Endodermal cell (in vitro differentiated cells): ENCODE results near the gene RFC1. TPM values are rescaled to one million over a fixed set of nuclear protein-coding genes. Genes with fewer than 3 reads are reported as not detected.

Source experiments
- DNase-seq: peaks from one replicate; pipeline ENCODE4 v3.0.0-alpha.2; 2017
- H3K27ac ChIP-seq: 2 replicates; pipeline ENCODE4 v1.5.1; 2013; ENCODE audit warnings: mild to moderate bottlenecking, low read depth, low read length, moderate library complexity
- H3K27me3 ChIP-seq: 2 replicates; pipeline ENCODE4 v1.6.1; 2013; ENCODE audit warnings: mild to moderate bottlenecking, low read length, moderate library complexity; ENCODE audit not compliant: insufficient read depth, control insufficient read depth, poor library complexity, severe bottlenecking
- H3K36me3 ChIP-seq: 2 replicates; pipeline ENCODE4 v1.7.0; 2013; ENCODE audit warnings: mild to moderate bottlenecking, low read length, moderate library complexity; ENCODE audit not compliant: control insufficient read depth, insufficient read depth
- H3K4me1 ChIP-seq: one replicate; pipeline ENCODE4 v1.7.0; 2013; ENCODE audit warnings: low read length; ENCODE audit not compliant: control insufficient read depth, insufficient read depth
- H3K4me3 ChIP-seq: 2 replicates; pipeline ENCODE4 v1.5.1; 2013; ENCODE audit warnings: mild to moderate bottlenecking, low read length, moderate library complexity
- H3K9ac ChIP-seq: 2 replicates; pipeline ENCODE4 v1.6.1; 2013; ENCODE audit warnings: mild to moderate bottlenecking, low read length, moderate library complexity; ENCODE audit not compliant: poor library complexity, severe bottlenecking; ENCODE audit errors: extremely low read depth
- H3K9me3 ChIP-seq: 2 replicates; pipeline ENCODE4 v1.6.1; 2013; ENCODE audit warnings: mild to moderate bottlenecking, low read length, moderate library complexity; ENCODE audit not compliant: control insufficient read depth
- H3K27ac Mint-ChIP-seq: 2 replicates; pipeline ENCODE4 v1.8.0; 2020; ENCODE audit warnings: mixed read lengths
- H3K27me3 Mint-ChIP-seq: 2 replicates; pipeline ENCODE4 v1.8.0; 2021; ENCODE audit warnings: mild to moderate bottlenecking, mixed read lengths; ENCODE audit not compliant: insufficient read depth
- H3K36me3 Mint-ChIP-seq: 2 replicates; pipeline ENCODE4 v1.8.0; 2020; ENCODE audit warnings: low read depth, mixed read lengths
- H3K4me1 Mint-ChIP-seq: 2 replicates; pipeline ENCODE4 v1.8.0; 2020; ENCODE audit warnings: mixed read lengths
- H3K4me3 Mint-ChIP-seq: 2 replicates; pipeline ENCODE4 v1.8.0; 2020; ENCODE audit warnings: mild to moderate bottlenecking, moderate library complexity, mixed read lengths
- H3K9me3 Mint-ChIP-seq: 2 replicates; pipeline ENCODE4 v1.8.0; 2020; ENCODE audit warnings: mild to moderate bottlenecking, mixed read lengths
- WGBS, 2 experiments: methylation state at CpG; one replicate each; pipeline versions ENCODE4 v1.1.5 to v1.1.7; 2013; ENCODE audit warnings: missing lambda C conversion rate in 2 of 2, mixed read lengths in 1 of 2; ENCODE audit not compliant: insufficient coverage in 1 of 2, insufficient read length in 1 of 2; 5-methylcytosine and 5-hydroxymethylcytosine counted together
- total RNA-seq, 2 donors: library from RNA; stranded (reverse); fragmentation: NEBNext Ultra II Directional in 1 of 2; extraction: Animal tissue kit (Norgen Biotek cat#: 25700) in 1 of 2; gene quantifications; 2 replicates in 1 of 2; 3 replicates in 1 of 2; pipeline ENCODE4 v1.2.1, GENCODE V29; 2021
- TF ChIP-seq, protein P1 (sequence below): fragments of 200-600 bp; sonication (generic); conservative IDR thresholded peaks from 2 replicates; pipeline ENCODE4 v1.5.0; 2021; ENCODE audit warnings: antibody characterized with exemption, mild to moderate bottlenecking

Gene RFC1
- total RNA-seq, 2 donors from 2014 or later: 56.4 to 57.0 TPM

DNA sequence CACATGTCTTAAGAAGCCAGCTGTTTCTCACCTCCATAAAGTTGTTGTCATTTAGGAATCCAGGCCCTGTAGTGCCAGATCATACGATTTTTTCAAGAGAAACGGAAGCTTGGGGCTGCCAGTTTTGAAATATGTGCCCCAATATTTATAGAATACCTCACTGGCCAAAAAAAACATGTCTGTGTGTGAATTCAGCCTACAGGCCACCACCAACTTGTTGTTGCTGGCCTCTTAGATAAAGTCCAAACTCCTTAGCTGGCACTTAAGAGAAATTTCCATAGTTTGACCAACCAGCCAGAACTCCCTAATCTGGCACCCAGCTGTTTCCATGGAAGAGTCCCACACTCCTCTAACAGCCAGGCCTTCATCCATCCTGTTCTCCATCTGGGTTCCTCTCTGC, 109.7 kb downstream of the RFC1 start:
- peaks cover 37% of the 10 kb centered on the region for H3K36me3 ChIP-seq
- H3K9ac ChIP-seq: no peak overlapping the region
- H3K36me3 Mint-ChIP-seq: peaks cover 44% of the 10 kb centered on the region
- H3K4me3 Mint-ChIP-seq: no peak overlapping the region
- H3K4me1 Mint-ChIP-seq: no peaks in the 10 kb centered on the region
- TF ChIP-seq, protein P1, sequence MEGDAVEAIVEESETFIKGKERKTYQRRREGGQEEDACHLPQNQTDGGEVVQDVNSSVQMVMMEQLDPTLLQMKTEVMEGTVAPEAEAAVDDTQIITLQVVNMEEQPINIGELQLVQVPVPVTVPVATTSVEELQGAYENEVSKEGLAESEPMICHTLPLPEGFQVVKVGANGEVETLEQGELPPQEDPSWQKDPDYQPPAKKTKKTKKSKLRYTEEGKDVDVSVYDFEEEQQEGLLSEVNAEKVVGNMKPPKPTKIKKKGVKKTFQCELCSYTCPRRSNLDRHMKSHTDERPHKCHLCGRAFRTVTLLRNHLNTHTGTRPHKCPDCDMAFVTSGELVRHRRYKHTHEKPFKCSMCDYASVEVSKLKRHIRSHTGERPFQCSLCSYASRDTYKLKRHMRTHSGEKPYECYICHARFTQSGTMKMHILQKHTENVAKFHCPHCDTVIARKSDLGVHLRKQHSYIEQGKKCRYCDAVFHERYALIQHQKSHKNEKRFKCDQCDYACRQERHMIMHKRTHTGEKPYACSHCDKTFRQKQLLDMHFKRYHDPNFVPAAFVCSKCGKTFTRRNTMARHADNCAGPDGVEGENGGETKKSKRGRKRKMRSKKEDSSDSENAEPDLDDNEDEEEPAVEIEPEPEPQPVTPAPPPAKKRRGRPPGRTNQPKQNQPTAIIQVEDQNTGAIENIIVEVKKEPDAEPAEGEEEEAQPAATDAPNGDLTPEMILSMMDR: no peak
- no peak for DNase-seq
- no peaks in the 10 kb centered on the region for H3K9me3 ChIP-seq
- no peak overlapping the region for H3K27ac Mint-ChIP-seq
- WGBS, 2 experiments: 86 to 100% methylated on average over 2 of the region's 2 CpGs
- H3K27me3 ChIP-seq: no peaks in the 10 kb centered on the region
- H3K4me3 ChIP-seq: no peak overlapping the region
- no peaks in the 10 kb centered on the region for H3K9me3 Mint-ChIP-seq
- H3K27ac ChIP-seq: no peak overlapping the region
- no peaks in the 10 kb centered on the region for H3K4me1 ChIP-seq
- H3K27me3 Mint-ChIP-seq: no peaks in the 10 kb centered on the region

DNA sequence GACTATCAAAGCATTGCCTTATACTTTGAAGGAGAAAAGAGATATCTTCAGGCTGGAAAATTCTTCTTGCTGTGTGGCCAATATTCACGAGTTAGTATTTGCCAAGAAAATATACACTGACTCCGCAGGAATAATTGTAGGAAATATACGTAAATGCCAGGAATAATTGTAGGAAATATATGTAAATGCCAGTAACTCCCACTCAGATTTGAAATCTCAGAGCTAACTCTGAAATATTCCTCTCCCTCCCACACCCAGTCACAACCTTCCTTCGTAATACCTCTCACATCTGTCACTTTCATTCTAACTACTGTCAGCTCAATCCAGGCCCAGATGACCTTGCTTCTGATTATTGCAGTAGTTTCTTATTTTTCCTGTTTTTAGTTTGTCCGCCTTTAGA, 110.3 kb downstream of the RFC1 start:
- 92 to 96% methylated on average over 4 to 5 of the region's 5 CpGs for WGBS, 2 experiments
- Histone ChIP-seq H3K9ac (no peak overlapping the region), H3K27me3 (no peaks in the 10 kb centered on the region), H3K9me3 (no peaks in the 10 kb centered on the region), H3K4me3 (no peak overlapping the region), H3K36me3 (peaks cover 37% of the 10 kb centered on the region), H3K4me1 (no peaks in the 10 kb centered on the region), H3K27ac (no peak overlapping the region)
- DNase-seq: no peak
- H3K36me3 Mint-ChIP-seq: peaks cover 40% of the 10 kb centered on the region
- peak overlapping the region; percentile 2 for H3K27ac Mint-ChIP-seq
- H3K4me1 Mint-ChIP-seq: no peaks in the 10 kb centered on the region
- H3K27me3 Mint-ChIP-seq: no peaks in the 10 kb centered on the region
- no peak overlapping the region for H3K4me3 Mint-ChIP-seq
- no peaks in the 10 kb centered on the region for H3K9me3 Mint-ChIP-seq
- TF ChIP-seq, protein P1: no peak

DNA sequence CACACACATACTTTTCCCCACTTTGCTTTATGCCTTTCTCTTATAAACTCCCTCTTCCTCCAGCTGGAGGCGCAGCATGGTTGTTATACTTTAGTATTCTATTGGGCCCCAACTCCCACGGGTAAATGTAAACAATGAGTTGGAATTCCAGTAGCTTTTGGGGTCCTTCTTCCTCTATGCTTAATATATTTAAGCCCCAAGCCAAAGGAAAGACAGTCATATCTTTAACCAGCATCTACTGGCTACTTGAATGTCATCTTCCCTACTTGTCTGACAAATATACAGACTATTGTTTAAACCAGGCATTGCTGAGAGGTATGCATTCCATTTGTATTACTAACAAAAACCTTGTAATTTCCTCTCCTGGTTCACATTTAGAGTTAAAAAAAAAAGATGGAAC, 110.9 kb downstream of the RFC1 start:
- no peaks in the 10 kb centered on the region for H3K4me1 Mint-ChIP-seq
- H3K4me3 Mint-ChIP-seq: no peak overlapping the region
- TF ChIP-seq, protein P1: peak; percentile 35
- peak overlapping the region; percentile 35 for H3K27ac Mint-ChIP-seq
- Histone ChIP-seq H3K27me3 (no peaks in the 10 kb centered on the region), H3K4me1 (no peaks in the 10 kb centered on the region), H3K9ac (no peak overlapping the region), H3K36me3 (peaks cover 37% of the 10 kb centered on the region), H3K9me3 (no peaks in the 10 kb centered on the region), H3K27ac (no peak overlapping the region), H3K4me3 (no peak overlapping the region)
- peaks cover 35% of the 10 kb centered on the region for H3K36me3 Mint-ChIP-seq
- DNase-seq: no peak
- H3K9me3 Mint-ChIP-seq: peaks cover 3% of the 10 kb centered on the region
- no peaks in the 10 kb centered on the region for H3K27me3 Mint-ChIP-seq
- 74 to 75% methylated on average over 2 of the region's 2 CpGs for WGBS, 2 experiments
